Measurements from ENCODE around the gene TJP3. TPM values are rescaled to one million over a fixed set of nuclear protein-coding genes. Genes with fewer than 3 reads are reported as not detected.
"Not testable (repeated sequence)": the region's sequence is repeated elsewhere in the genome, so short reads cannot be mapped to it uniquely, and the experiment has no call there.

The TJP3 gene
- total RNA-seq, 3 donors from 2014 or later (not counting 1 experiment from before 2014, with no cell fraction given), result 1.1 to 2.9 (median 1.3) TPM

DNA sequence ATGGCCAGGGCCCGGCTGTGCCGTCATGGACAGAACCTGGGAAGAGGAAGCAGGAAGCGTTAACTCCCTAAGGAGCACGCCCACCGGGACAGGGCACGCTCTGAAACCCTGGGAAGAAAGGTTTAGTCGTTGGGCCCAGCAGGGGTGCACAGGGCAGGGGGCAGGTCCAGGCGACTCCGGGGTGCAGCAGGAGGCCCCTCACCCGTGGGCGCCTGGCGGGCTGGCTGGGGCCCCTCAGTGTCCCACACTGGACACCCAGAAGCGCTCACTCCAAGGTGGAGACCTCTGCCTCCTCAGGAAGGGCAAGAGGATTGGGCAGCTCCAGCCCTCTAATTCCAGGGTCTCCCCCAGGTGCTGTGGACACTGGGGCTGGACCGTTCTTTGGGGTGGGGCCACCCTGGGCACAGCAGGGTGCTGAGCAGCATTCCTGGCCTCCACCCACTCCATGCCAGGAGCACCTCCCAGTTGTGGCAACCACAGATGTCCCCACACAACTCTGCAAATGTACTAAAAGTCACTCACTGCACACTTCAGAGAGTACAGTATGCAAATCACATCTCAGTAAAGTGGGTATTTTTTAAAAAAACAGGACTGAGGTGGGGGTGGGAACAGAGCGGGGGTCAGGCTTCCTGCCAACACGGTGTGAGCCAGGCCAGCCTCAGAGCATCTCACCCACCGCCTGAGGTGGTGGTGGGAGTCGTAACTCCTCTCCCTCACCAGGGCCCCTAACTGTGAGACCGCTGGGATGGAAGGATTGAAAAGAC lies 43.1 kb upstream of the TJP3 start:
- H3K4me1 ChIP-seq (ENCODE audit: control insufficient read depth, insufficient read depth, low read length), result peaks cover 15% of the 10 kb centered on the region
- Mint-ChIP-seq H3K4me1 (peaks cover 6 to 24% of the 10 kb centered on the region in 2 donors), H3K9me3 (no peaks in the 10 kb centered on the region), H3K4me3 (no peak overlapping the region), H3K36me3 (no peaks in the 10 kb centered on the region), H3K27ac (no peak overlapping the region), H3K27me3 (ENCODE audit: low read depth in 2 of 2) (no peaks in the 10 kb centered on the region)
- no peak overlapping the region for H3K27ac ChIP-seq (ENCODE audit: low read length)
- ATAC-seq (no peak), DNase-seq (no peak)
- H3K27me3 ChIP-seq (ENCODE audit: control insufficient read depth, insufficient read depth, low read length), result no peaks in the 10 kb centered on the region
- TF ChIP-seq, protein P1, sequence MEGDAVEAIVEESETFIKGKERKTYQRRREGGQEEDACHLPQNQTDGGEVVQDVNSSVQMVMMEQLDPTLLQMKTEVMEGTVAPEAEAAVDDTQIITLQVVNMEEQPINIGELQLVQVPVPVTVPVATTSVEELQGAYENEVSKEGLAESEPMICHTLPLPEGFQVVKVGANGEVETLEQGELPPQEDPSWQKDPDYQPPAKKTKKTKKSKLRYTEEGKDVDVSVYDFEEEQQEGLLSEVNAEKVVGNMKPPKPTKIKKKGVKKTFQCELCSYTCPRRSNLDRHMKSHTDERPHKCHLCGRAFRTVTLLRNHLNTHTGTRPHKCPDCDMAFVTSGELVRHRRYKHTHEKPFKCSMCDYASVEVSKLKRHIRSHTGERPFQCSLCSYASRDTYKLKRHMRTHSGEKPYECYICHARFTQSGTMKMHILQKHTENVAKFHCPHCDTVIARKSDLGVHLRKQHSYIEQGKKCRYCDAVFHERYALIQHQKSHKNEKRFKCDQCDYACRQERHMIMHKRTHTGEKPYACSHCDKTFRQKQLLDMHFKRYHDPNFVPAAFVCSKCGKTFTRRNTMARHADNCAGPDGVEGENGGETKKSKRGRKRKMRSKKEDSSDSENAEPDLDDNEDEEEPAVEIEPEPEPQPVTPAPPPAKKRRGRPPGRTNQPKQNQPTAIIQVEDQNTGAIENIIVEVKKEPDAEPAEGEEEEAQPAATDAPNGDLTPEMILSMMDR (IDR thresholded peaks at IDR 0.05), result no peak
- no peak overlapping the region for H3K4me3 ChIP-seq (ENCODE audit: low read length)
- H3K9me3 ChIP-seq (ENCODE audit: control insufficient read depth, insufficient read depth, low read length), result no peaks in the 10 kb centered on the region
- peaks cover 8% of the 10 kb centered on the region for H3K36me3 ChIP-seq (ENCODE audit: control insufficient read depth, insufficient read depth, low read length)
- intact Hi-C loops (cut with micrococcal nuclease), result loop anchor here (10.0 kb wide), 1 partner anchor 540 kb away; no protein-coding TSS in a partner anchor
- 89% methylated on average over 17 of the region's 19 CpGs for WGBS (ENCODE audit: insufficient coverage)

DNA sequence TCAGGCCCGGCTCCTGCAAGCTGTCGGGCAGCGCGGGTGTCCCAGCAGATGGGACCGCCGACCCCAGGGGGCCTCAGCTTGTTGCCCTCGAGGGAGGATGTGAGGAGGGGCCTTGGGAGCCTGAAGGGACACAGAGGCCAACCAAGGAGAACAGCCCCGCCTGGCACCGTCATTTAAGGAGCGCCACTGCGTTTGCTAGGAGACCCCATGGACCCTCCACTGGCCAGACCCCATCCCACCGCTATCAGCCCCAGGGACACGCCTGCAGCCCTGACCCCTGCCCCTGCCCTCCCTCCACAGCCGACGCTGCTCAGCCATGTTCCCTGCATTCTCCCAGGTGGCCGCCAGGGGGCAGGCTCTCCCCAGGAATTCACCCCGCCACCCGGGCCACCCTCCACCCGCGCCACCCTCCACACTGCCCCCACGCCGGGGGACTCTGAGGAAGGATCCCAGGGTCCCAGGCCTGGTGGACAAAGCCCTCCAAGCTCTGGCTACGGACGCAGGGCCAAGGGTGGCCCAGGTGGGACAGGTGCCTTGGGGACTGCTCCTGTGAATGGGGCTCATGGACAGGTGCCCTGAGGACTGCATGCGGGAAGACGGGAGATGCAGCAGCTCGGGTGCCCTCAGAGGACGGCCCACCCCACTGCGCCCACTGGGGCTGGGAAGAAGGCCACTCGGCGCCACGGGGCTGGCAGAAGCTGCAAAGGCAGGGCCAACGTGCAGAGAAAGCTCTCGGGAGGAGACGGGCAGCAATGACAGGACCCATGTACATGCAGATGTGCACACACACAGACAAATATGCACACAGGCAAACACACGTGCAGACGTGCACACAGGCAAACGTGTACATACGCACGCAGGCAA lies 42.3 kb upstream of the TJP3 start:
- intact Hi-C loops (cut with micrococcal nuclease), result loop anchor here (1.0 to 10.0 kb wide), 3 partner anchors 34 to 539 kb away; partner anchors contain the start of gene PIP5K1C
- Histone ChIP-seq H3K4me3 (ENCODE audit: low read length) (no peak overlapping the region), H3K9me3 (ENCODE audit: control insufficient read depth, insufficient read depth, low read length) (no peaks in the 10 kb centered on the region), H3K27ac (ENCODE audit: low read length) (no peak overlapping the region), H3K4me1 (ENCODE audit: control insufficient read depth, insufficient read depth, low read length) (peaks cover 24% of the 10 kb centered on the region), H3K36me3 (ENCODE audit: control insufficient read depth, insufficient read depth, low read length) (peaks cover 8% of the 10 kb centered on the region), H3K27me3 (ENCODE audit: control insufficient read depth, insufficient read depth, low read length) (no peaks in the 10 kb centered on the region)
- no peaks in the 10 kb centered on the region for H3K36me3 Mint-ChIP-seq
- H3K4me1 Mint-ChIP-seq, result peaks cover 10 to 28% of the 10 kb centered on the region in 2 donors
- DNase-seq (peak; percentile 83 to 84), ATAC-seq (peak; percentile 87 to 90 (median 88))
- 50% methylated on average over 40 of the region's 40 CpGs for WGBS (ENCODE audit: insufficient coverage)
- peak overlapping the region in 1 of 2 donors; percentile 27 for H3K27ac Mint-ChIP-seq
- H3K27me3 Mint-ChIP-seq (ENCODE audit: low read depth in 2 of 2), result no peaks in the 10 kb centered on the region
- no peak overlapping the region for H3K4me3 Mint-ChIP-seq
- TF ChIP-seq, protein P1 (IDR thresholded peaks at IDR 0.05), result peak; percentile 90
- H3K9me3 Mint-ChIP-seq, result no peaks in the 10 kb centered on the region

DNA sequence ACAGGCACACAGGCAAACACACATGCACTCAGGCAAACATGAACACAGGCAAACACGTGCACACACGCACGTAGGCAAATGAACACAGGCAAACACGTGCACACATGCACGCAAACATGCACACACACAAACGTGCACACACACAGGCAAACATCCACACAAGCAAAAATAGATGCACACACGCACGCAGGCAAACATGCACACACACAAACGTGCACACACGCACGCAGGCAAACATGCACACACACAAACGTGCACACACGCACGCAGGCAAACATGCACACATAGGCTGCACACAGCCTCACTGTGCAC lies 41.7 kb upstream of the TJP3 start:
- not testable (repeated sequence) for H3K36me3 ChIP-seq (ENCODE audit: control insufficient read depth, insufficient read depth, low read length); H3K27me3 Mint-ChIP-seq (ENCODE audit: low read depth in 2 of 2); ATAC-seq; H3K4me3 ChIP-seq (ENCODE audit: low read length); H3K27me3 ChIP-seq (ENCODE audit: control insufficient read depth, insufficient read depth, low read length); H3K36me3 Mint-ChIP-seq; H3K9me3 ChIP-seq (ENCODE audit: control insufficient read depth, insufficient read depth, low read length); H3K9me3 Mint-ChIP-seq; DNase-seq; H3K27ac ChIP-seq (ENCODE audit: low read length); H3K4me3 Mint-ChIP-seq
- WGBS (ENCODE audit: insufficient coverage), result 96% methylated on average over 14 of the region's 14 CpGs
- H3K27ac Mint-ChIP-seq, result peak overlapping the region in 1 of 2 donors; percentile 27
- intact Hi-C loops (cut with micrococcal nuclease), result loop anchor here (1.0 to 10.0 kb wide), 3 partner anchors 34 to 538 kb away; partner anchors contain the start of gene PIP5K1C
- H3K4me1 Mint-ChIP-seq, result peaks cover 14 to 34% of the 10 kb centered on the region in 2 donors
- H3K4me1 ChIP-seq (ENCODE audit: control insufficient read depth, insufficient read depth, low read length), result peaks cover 30% of the 10 kb centered on the region
